Stimulated activated CD8-positive, alpha-beta memory T cell treated with anti-CD3 and anti-CD28 coated beads, Interleukin-4, amount 100 ng/mL, for 24 hours (primary cell): ENCODE results near the gene DENND1C.

ENCODE experiments used
- DNase-seq: peaks from one replicate; pipeline ENCODE4 v3.0.0-alpha.2; 2020; ENCODE audit warnings: low read depth

The DENND1C gene

GRCh38 chr19:6424195-6424938 lies 57.2 kb downstream of the DENND1C start, which contains the start of gene KHSRP:
Gene KHSRP, minus strand, starts transcription at chr19:6424811. Its CDS starts 110 bp downstream, at chr19:6424701.
- no peak for DNase-seq

DNA sequence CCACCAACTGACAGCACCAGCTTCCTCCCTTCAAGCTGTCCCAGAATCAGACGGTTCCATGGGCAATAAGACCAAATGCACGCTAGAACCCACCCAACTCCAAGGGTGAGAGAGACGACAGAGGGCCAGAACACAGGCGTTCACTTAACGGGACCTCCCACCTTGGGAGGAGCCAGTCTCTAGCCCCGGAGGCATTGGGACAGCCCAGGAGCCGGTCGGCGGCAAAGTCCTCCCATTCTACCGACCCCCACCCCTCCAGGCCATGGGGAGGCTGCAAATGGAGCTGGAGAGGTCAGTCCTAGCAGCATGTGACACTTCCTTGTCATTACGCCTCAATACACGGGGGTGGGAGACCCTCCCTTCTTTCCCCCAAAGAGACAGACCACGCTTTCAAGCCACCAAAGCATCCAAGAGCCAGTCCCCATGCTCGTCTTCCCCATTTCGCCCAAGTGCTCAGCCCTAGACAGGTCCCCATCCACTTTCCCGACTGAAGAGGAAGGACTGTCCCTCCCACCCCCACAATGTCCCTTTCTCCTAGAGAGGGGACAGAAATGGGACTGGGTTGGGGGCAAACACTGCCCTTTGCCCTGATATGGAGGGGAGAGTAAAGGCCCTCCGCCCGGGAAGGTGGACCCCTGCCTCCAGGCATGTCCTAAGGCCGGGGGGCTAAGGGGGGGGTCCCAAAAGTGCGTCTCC lies 57.9 kb downstream of the DENND1C start:
- peak; percentile 26 for DNase-seq

- no peak for DNase-seq
These were observed 60.2 kb downstream of the DENND1C start for GRCh38 chr19:6421075-6422014.

GRCh38 chr19:6418562-6418932 lies 63.0 kb downstream of the DENND1C start:
- DNase-seq, result no peak

GRCh38 chr19:6417713-6418561 lies 63.6 kb downstream of the DENND1C start:
- DNase-seq, result no peak
